Astrocyte of the spinal cord (primary cell): ENCODE measurements around the gene TLR6.

Source experiments
- DNase-seq: peaks from one replicate; pipeline ENCODE4 v3.0.0; 2011; ENCODE audit warnings: low read depth, low spot score
- H3K4me3 ChIP-seq: 2 replicates; pipeline ENCODE4 v1.5.1; 2011; ENCODE audit warnings: low read depth, mild to moderate bottlenecking, low read length, moderate library complexity
- in situ Hi-C: cut with HindIII; loops from 2 replicates; pipeline ENCODE4 v1.10.0; 2017; ENCODE audit warnings: low sequenced_read_pairs
- TF ChIP-seq, protein P1 (sequence below): IDR thresholded peaks from 2 replicates; pipeline ENCODE4 v1.5.1; 2012; ENCODE audit warnings: low read depth, mild to moderate bottlenecking, low read length, inconsistent platforms

The TLR6 gene

DNA sequence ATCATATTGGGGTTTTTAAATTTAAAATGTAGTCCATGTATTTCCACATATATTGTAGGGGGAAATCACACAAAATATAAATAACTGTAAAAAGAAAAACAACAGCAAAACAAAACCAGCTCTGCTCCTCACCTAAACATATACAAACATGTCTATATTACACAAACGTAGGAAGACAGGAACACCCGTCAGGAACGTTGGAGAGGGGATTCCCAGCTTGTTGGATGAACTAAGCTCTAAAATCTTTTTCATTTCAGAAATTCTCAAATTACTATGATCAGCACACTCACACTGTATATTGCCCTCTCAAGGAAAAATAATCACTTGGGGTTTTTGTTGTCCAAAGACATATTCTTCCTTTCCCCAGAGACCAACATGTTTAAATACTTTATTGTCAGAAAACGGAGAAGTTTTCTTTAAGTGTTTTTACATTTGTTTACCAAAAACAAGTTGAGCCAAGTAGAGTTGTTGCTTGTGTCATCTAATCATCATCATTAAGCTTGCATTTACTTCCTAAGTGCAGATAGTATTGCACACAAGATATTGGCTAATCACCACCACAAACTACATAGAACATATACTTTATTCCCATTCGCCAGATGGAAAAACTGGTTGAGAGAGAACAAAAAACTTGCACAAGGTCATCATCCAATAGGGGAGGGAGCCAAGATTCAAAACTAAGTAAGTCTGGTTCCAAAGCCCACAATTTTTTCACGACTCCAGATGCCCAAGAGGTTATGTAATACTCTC lies 71.4 kb downstream of the TLR6 start:
- H3K4me3 ChIP-seq, result no peak overlapping the region
- in situ Hi-C loops, result no loop called here
- TF ChIP-seq, protein P1, sequence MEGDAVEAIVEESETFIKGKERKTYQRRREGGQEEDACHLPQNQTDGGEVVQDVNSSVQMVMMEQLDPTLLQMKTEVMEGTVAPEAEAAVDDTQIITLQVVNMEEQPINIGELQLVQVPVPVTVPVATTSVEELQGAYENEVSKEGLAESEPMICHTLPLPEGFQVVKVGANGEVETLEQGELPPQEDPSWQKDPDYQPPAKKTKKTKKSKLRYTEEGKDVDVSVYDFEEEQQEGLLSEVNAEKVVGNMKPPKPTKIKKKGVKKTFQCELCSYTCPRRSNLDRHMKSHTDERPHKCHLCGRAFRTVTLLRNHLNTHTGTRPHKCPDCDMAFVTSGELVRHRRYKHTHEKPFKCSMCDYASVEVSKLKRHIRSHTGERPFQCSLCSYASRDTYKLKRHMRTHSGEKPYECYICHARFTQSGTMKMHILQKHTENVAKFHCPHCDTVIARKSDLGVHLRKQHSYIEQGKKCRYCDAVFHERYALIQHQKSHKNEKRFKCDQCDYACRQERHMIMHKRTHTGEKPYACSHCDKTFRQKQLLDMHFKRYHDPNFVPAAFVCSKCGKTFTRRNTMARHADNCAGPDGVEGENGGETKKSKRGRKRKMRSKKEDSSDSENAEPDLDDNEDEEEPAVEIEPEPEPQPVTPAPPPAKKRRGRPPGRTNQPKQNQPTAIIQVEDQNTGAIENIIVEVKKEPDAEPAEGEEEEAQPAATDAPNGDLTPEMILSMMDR, result no peak
- no peak for DNase-seq

DNA sequence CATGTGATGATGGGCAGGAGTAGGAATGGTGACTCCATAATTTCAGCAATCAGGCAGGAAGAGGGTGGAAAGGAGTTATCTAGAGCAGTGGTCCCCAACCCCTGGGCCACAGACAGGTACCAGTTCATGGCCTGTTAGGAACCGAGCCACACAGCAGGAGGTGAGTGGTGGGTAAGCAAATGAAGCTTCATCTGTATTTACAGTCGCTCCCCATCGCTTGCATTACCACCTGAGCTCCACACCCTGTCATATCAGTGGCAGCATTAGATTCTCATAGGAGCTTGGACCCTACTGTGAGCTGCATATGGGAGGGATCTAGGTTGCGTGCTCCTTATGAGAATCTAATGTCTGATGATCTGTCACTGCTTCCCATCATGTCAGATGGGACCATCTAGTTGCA lies 72.5 kb downstream of the TLR6 start:
- TF ChIP-seq, protein P1, result no peak
- DNase-seq, result no peak
- in situ Hi-C loops, result no loop called here
- H3K4me3 ChIP-seq, result no peak overlapping the region

DNA sequence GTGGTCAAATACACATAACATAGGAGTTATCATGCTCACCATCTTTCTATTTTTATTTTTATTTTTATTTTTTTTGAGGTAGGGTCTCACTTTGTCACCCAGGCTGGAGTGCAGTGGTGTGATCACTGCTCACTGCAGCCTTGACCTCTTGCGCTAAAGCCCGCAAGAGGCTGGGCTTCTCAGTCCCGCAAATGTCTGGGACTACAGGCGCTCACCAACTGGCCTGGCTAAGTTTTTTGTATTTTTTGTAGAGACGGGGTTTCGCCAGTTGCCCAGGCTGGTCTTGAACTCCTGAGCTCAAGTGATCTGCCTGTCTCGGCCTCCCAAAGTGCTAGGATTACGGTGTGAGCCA lies 73.5 kb downstream of the TLR6 start:
- TF ChIP-seq, protein P1, result no peak
- DNase-seq, result no peak
- in situ Hi-C loops, result no loop called here

DNA sequence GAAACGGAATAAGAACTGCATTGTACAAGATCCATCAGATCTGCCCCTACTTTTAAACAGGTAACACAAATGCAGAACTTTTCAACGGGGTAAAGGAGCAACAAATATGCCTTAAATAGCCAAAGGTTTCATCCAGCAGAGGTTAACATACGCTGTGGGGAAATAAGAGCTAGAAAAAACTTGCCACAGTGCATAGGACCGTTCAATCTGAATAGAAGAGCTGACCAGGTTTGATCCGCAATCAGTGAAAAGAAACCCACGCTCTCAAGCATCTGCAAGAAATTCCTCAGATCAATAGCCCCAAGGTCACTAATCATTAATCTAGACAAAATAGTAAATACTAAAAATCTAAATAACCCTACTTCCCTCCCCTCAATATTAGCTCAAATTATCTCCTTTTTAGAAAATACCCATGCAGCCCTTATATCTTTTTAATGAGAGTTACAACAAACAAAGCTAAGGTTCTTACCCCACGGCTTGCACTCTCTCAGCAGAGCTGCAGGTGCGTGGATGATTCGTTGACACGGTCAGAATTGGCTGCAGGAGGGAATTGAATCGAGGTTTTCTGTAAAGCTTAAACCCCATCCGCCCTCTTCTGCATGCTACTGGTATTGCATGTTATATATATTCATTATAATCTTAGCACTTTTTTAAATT lies 74.0 kb downstream of the TLR6 start, which contains the start of gene TLR10:
TLR10 (minus strand) TSS at position 539 of the 657 bp plus-strand sequence. CDS start 7,400 bp downstream, outside the sequence.
- H3K4me3 ChIP-seq, result no peak within 1 kb of the TSS
- DNase-seq, result peak; percentile 48
- TF ChIP-seq, protein P1, result peak; percentile 62
- in situ Hi-C loops, result no loop called here

More for the DNA sequence above, 73.5 kb downstream of the TLR6 start:
- no peak overlapping the region for H3K4me3 ChIP-seq

DNA sequence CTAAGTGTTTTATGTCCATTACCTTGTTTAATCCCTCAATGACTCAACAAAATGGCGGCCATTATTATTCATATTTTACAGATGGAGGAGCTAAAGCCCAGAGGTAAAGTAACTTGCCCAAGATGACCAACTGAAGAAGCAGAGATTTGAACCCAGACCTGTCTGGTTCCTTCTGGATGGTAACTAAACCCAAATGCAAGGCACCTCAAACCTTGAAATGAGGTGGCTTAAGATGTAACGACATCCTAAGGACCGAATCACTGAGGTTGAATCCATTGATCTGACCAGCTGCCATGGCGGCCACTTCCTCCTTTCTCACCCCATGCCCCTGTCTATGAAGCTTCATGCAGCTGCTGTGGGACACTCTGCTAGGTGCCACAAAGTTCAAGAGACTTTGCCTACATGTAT lies 74.8 kb downstream of the TLR6 start:
- H3K4me3 ChIP-seq, result no peak overlapping the region
- no peak for DNase-seq
- TF ChIP-seq, protein P1, result no peak
- in situ Hi-C loops, result no loop called here

DNA sequence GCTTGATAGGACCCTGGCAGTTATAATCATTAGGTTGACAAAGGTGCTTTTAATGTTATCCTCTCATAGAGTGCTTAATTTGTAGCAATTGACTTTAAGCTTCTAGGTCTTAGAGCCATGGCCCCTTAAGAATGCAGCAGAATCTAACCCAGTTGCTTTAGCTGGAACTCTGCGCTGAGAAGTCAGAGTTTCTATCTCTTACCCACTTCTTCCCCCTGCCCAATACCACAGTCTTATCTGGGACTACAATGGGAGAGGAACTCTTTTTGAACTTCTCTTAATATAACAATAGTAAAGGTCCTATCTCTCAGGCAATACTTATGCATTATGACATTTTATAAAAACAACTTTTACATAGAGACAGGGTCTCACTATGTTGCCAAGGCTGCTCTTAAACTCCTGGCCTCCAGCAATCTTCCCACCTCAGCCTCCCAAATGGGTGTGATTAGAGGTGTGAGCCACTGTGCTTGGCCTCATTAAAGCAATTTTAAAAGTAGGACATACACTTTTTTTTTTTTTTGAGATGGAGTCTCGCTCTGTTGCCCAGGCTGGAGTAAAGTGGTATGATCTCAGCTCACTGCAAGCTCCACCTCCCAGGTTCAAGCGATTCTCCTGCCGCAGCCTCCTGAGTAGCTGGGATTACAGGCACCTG lies 75.7 kb downstream of the TLR6 start:
- in situ Hi-C loops, result no loop called here

More for the DNA sequence above, 75.7 kb downstream of the TLR6 start:
- TF ChIP-seq, protein P1, result no peak
- no peak for DNase-seq
- H3K4me3 ChIP-seq, result no peak overlapping the region
